Mucosa of rectum (tissue), 2 donors: ENCODE data around the gene SAMM50.

Experiments used
- H3K27ac ChIP-seq, 2 donors: one replicate each; pipeline ENCODE4 v1.7.0; 2013; ENCODE audit warnings: inconsistent platforms in 2 of 2, low read depth in 2 of 2, low read length in 2 of 2
- H3K27me3 ChIP-seq, 2 donors: one replicate each; pipeline ENCODE4 v1.7.0; 2013; ENCODE audit warnings: low read length in 2 of 2; ENCODE audit not compliant: control insufficient read depth in 2 of 2, insufficient read depth in 2 of 2
- H3K36me3 ChIP-seq, 2 donors: one replicate each; pipeline ENCODE4 v1.7.0; 2013; ENCODE audit warnings: low read length in 2 of 2; ENCODE audit not compliant: control insufficient read depth in 2 of 2, insufficient read depth in 2 of 2
- H3K4me1 ChIP-seq, 2 donors: one replicate each; pipeline ENCODE4 v1.7.0; 2013; ENCODE audit warnings: low read length in 2 of 2, mild to moderate bottlenecking in 1 of 2; ENCODE audit not compliant: control insufficient read depth in 2 of 2, insufficient read depth in 2 of 2
- H3K4me3 ChIP-seq, 2 donors: one replicate each; pipeline ENCODE4 v1.7.0; 2013; ENCODE audit warnings: low read length in 2 of 2
- H3K9ac ChIP-seq, 2 donors: one replicate each; pipeline ENCODE4 v1.7.0; 2013; ENCODE audit warnings: low read length in 2 of 2, low read depth in 1 of 2, mild to moderate bottlenecking in 1 of 2
- H3K9me3 ChIP-seq, 2 donors: one replicate each; pipeline ENCODE4 v1.7.0; 2013; ENCODE audit warnings: low read length in 2 of 2; ENCODE audit not compliant: control insufficient read depth in 2 of 2
- donor health status: healthy.
- donor health status: Normal muscosa, but diverticular disease.

Gene SAMM50

GRCh38 chr22:44025171-44026065, 70.2 kb downstream of the SAMM50 start:
- Histone ChIP-seq H3K4me1 (peaks cover 2 to 11% of the 10 kb centered on the region in 2 donors), H3K36me3 (no peaks in the 10 kb centered on the region), H3K27me3 (peaks cover 0 to 3% of the 10 kb centered on the region in 2 donors), H3K9ac (peak overlapping the region; percentile 57 to 68), H3K9me3 (no peaks in the 10 kb centered on the region), H3K4me3 (peak overlapping the region; percentile 38 to 58), H3K27ac (peak overlapping the region; percentile 79 to 87)

GRCh38 chr22:44026066-44026629, 70.9 kb downstream of the SAMM50 start:
- Histone ChIP-seq H3K36me3 (no peaks in the 10 kb centered on the region), H3K27me3 (peaks cover 0 to 3% of the 10 kb centered on the region in 2 donors), H3K4me3 (peak overlapping the region in 1 of 2 donors; percentile 58), H3K4me1 (peaks cover 2 to 11% of the 10 kb centered on the region in 2 donors), H3K9me3 (no peaks in the 10 kb centered on the region), H3K27ac (peak overlapping the region; percentile 79 to 87), H3K9ac (peak overlapping the region in 1 of 2 donors; percentile 65)

- peaks cover 2 to 11% of the 10 kb centered on the region in 2 donors for H3K4me1 ChIP-seq
- H3K4me3 ChIP-seq: peak overlapping the region in 1 of 2 donors; percentile 58
- peak overlapping the region; percentile 79 to 87 for H3K27ac ChIP-seq
Observed at GRCh38 chr22:44026630-44027511, 71.6 kb downstream of the SAMM50 start.

GRCh38 chr22:44028091-44028490, 72.8 kb downstream of the SAMM50 start:
- H3K9ac ChIP-seq: no peak overlapping the region
- no peak overlapping the region for H3K4me3 ChIP-seq
- H3K27ac ChIP-seq: no peak overlapping the region
- no peaks in the 10 kb centered on the region for H3K9me3 ChIP-seq
- peaks cover 2 to 11% of the 10 kb centered on the region in 2 donors for H3K4me1 ChIP-seq
- H3K36me3 ChIP-seq: no peaks in the 10 kb centered on the region
- peaks cover 0 to 3% of the 10 kb centered on the region in 2 donors for H3K27me3 ChIP-seq

More at GRCh38 chr22:44026630-44027511, 71.6 kb downstream of the SAMM50 start:
- H3K9ac ChIP-seq: peak overlapping the region in 1 of 2 donors; percentile 32
- H3K27me3 ChIP-seq: peaks cover 0 to 3% of the 10 kb centered on the region in 2 donors
- no peaks in the 10 kb centered on the region for H3K9me3 ChIP-seq
- H3K36me3 ChIP-seq: no peaks in the 10 kb centered on the region

GRCh38 chr22:44029069-44029468, 73.8 kb downstream of the SAMM50 start:
- no peak overlapping the region for H3K27ac ChIP-seq

GRCh38 chr22:44030051-44030701, 74.9 kb downstream of the SAMM50 start:
- Histone ChIP-seq H3K9ac (no peak overlapping the region), H3K27ac (no peak overlapping the region)

More at GRCh38 chr22:44029069-44029468, 73.8 kb downstream of the SAMM50 start:
- peaks cover 0 to 11% of the 10 kb centered on the region in 2 donors for H3K4me1 ChIP-seq
- H3K4me3 ChIP-seq: no peak overlapping the region
- no peaks in the 10 kb centered on the region for H3K9me3 ChIP-seq
- no peak overlapping the region for H3K9ac ChIP-seq
- no peaks in the 10 kb centered on the region for H3K27me3 ChIP-seq
- no peaks in the 10 kb centered on the region for H3K36me3 ChIP-seq

GRCh38 chr22:44030702-44031082, 75.5 kb downstream of the SAMM50 start:
- no peaks in the 10 kb centered on the region for H3K9me3 ChIP-seq
- no peak overlapping the region for H3K9ac ChIP-seq
- H3K4me1 ChIP-seq: peaks cover 0 to 11% of the 10 kb centered on the region in 2 donors
- no peaks in the 10 kb centered on the region for H3K36me3 ChIP-seq
- no peaks in the 10 kb centered on the region for H3K27me3 ChIP-seq
- no peak overlapping the region for H3K27ac ChIP-seq
- no peak overlapping the region for H3K4me3 ChIP-seq

More at GRCh38 chr22:44030051-44030701, 74.9 kb downstream of the SAMM50 start:
- Histone ChIP-seq H3K4me3 (no peak overlapping the region), H3K36me3 (no peaks in the 10 kb centered on the region), H3K9me3 (no peaks in the 10 kb centered on the region), H3K4me1 (peaks cover 0 to 11% of the 10 kb centered on the region in 2 donors), H3K27me3 (no peaks in the 10 kb centered on the region)

- H3K27ac ChIP-seq: no peak overlapping the region
Observed at GRCh38 chr22:44031158-44031952, 76.1 kb downstream of the SAMM50 start.

More at GRCh38 chr22:44031158-44031952, 76.1 kb downstream of the SAMM50 start:
- H3K4me1 ChIP-seq: peaks cover 0 to 6% of the 10 kb centered on the region in 2 donors
- no peaks in the 10 kb centered on the region for H3K9me3 ChIP-seq
- no peak overlapping the region for H3K9ac ChIP-seq
- H3K27me3 ChIP-seq: no peaks in the 10 kb centered on the region
- H3K36me3 ChIP-seq: no peaks in the 10 kb centered on the region
- no peak overlapping the region for H3K4me3 ChIP-seq
